Stomach (tissue), 9 donors: ENCODE results near the gene CSGALNACT2. TPM values are rescaled to one million over a fixed set of nuclear protein-coding genes. Genes with fewer than 3 reads are reported as not detected.
A peak's percentile ranks its signal among the peaks of the same experiment; 100 is the strongest.

Experiments used
- DNase-seq, 2 donors: peaks; one replicate each; pipeline versions ENCODE4 v3.0.0 to v3.0.0-alpha.2; 2013 to 2019
- H3K27ac ChIP-seq, 5 donors: fragments of 200-600 bp in 4 of 5; sonication (generic) in 4 of 5; one replicate each; pipeline ENCODE4 v1.5.1; 2013 to 2019; ENCODE audit warnings: mild to moderate bottlenecking in 1 of 5, moderate library complexity in 1 of 5
- H3K27me3 ChIP-seq, 3 donors: fragments of 200-600 bp; sonication (generic); one replicate each; pipeline ENCODE4 v1.5.1; 2017 to 2019; ENCODE audit warnings: mixed run types in 1 of 3
- H3K36me3 ChIP-seq, 4 donors: fragments of 200-600 bp; sonication (generic); 1 replicate in 3 of 4; 2 replicates in 1 of 4; pipeline ENCODE4 v1.5.1; 2016 to 2019
- H3K4me1 ChIP-seq, 4 donors: fragments of 200-600 bp; sonication (generic); one replicate each; pipeline ENCODE4 v1.5.1; 2016 to 2019
- H3K4me3 ChIP-seq, 4 donors: fragments of 200-600 bp; sonication (generic) in 3 of 4; one replicate each; pipeline ENCODE4 v1.5.1; 2016 to 2019; ENCODE audit warnings: mild to moderate bottlenecking in 1 of 4
- H3K9me3 ChIP-seq, 4 donors: fragments of 200-600 bp; sonication (generic); one replicate each; pipeline ENCODE4 v1.5.1; 2016 to 2019
- CTCF ChIP-seq, 7 experiments: fragments of 450-650 bp in 4 of 7; fragments of 200-600 bp in 3 of 7; sonication (generic) in 3 of 7; IDR thresholded peaks; one replicate each; pipeline ENCODE4 v1.5.1; 2016 to 2019; ENCODE audit warnings: antibody characterized with exemption in 7 of 7, control low read depth in 2 of 7, mild to moderate bottlenecking in 1 of 7
- EP300 ChIP-seq: sonication (generic); formaldehyde crosslinking; IDR thresholded peaks from one replicate; pipeline ENCODE4 v1.6.1; 2017; ENCODE audit warnings: antibody characterized with exemption
- POLR2A ChIP-seq, 4 donors: fragments of 450-650 bp; IDR thresholded peaks; one replicate each; pipeline ENCODE4 v1.6.1; 2016; ENCODE audit warnings: antibody characterized with exemption in 4 of 4, control low read depth in 2 of 4, mild to moderate bottlenecking in 1 of 4, moderate library complexity in 1 of 4
- POLR2AphosphoS5 ChIP-seq, 3 donors: sonication (generic); formaldehyde crosslinking; IDR thresholded peaks; one replicate each; pipeline ENCODE4 v1.6.1; 2016; ENCODE audit warnings: antibody characterized with exemption in 3 of 3
- WGBS, 5 donors: extraction: QIAGEN DNeasy Blood & Tissue Kit in 3 of 5; methylation state at CpG; one replicate each; pipeline versions ENCODE4 v1.1.5 to v1.1.7; 2013 to 2018; 5-methylcytosine and 5-hydroxymethylcytosine counted together
- intact Hi-C: fragments of 100-400 bp; cut with DNase I; formaldehyde crosslinking; loops from one replicate; pipeline ENCODE4 v1.15.1; 2023; ENCODE audit warnings: low total_unique reads
- polyA plus RNA-seq, 3 donors: library from polyadenylated mRNA; stranded (reverse); fragments of 200-250 nt; gene quantifications; one replicate each; pipeline ENCODE4 v1.2.3, GENCODE V29; 2013
- total RNA-seq, 5 donors: library from RNA; depleted of rRNA; stranded (reverse); fragments of >200 nt; gene quantifications; one replicate each; pipeline versions ENCODE4 v1.1.0 to v1.2.3, GENCODE V29; 2014 to 2016
- donor health status: healthy with polysubstance abuse.
- donor health status: Bipolar disorder and iron deficiency.
- donor health status: healthy.

The CSGALNACT2 gene
- total and polyA plus RNA-seq, 8 donors, result 2.0 to 30.1 (median 7.8) TPM

GRCh38 chr10:43203448-43204041 is 65.3 kb downstream of the CSGALNACT2 start:
- peak; percentile 23 to 24 for DNase-seq
- peaks cover 0 to 15% (median 0%) of the 10 kb centered on the region in 3 donors for H3K27me3 ChIP-seq
- TF ChIP-seq POLR2A (IDR thresholded peaks at IDR 0.05) (no peak), EP300 (no peak), CTCF (IDR thresholded peaks at IDR 0.05) (no peak), POLR2AphosphoS5 (IDR thresholded peaks at IDR 0.05) (no peak)

GRCh38 chr10:43204042-43204942 is 66.0 kb downstream of the CSGALNACT2 start:
- Histone ChIP-seq H3K27me3 (peaks cover 0 to 16% (median 0%) of the 10 kb centered on the region in 3 donors), H3K9me3 (no peaks in the 10 kb centered on the region), H3K36me3 (no peaks in the 10 kb centered on the region), H3K4me1 (peaks cover 12 to 21% (median 17%) of the 10 kb centered on the region in 4 donors), H3K4me3 (no peak overlapping the region), H3K27ac (no peak overlapping the region)
- intact Hi-C loops, result no loop called here
- no peak for TF ChIP-seq CTCF (IDR thresholded peaks at IDR 0.05)
- TF ChIP-seq EP300, result no peak
- TF ChIP-seq POLR2A (IDR thresholded peaks at IDR 0.05), result no peak
- no peak for TF ChIP-seq POLR2AphosphoS5 (IDR thresholded peaks at IDR 0.05)
- DNase-seq, result no peak
- 76 to 94% (median 80%) methylated on average over 11 to 14 of the region's 14 CpGs for WGBS, 5 donors

More at GRCh38 chr10:43203448-43204041, 65.3 kb downstream of the CSGALNACT2 start:
- no peaks in the 10 kb centered on the region for H3K9me3 ChIP-seq
- H3K27ac ChIP-seq, result peak overlapping the region in 1 of 5 donors; percentile 24
- H3K36me3 ChIP-seq, result peaks cover 0 to under 1% (median 0%) of the 10 kb centered on the region in 4 donors
- WGBS, 5 donors, result 52 to 63% (median 56%) methylated on average over 21 to 27 of the region's 27 CpGs
- intact Hi-C loops, result no loop called here
- H3K4me1 ChIP-seq, result peaks cover 12 to 21% (median 17%) of the 10 kb centered on the region in 4 donors
- peak overlapping the region; percentile 40 to 58 (median 49) for H3K4me3 ChIP-seq

- intact Hi-C loops, result no loop called here
- WGBS, 5 donors, result 55 to 63% (median 60%) methylated on average over 10 to 11 of the region's 11 CpGs
- peaks cover 0 to 16% (median 0%) of the 10 kb centered on the region in 3 donors for H3K27me3 ChIP-seq
- TF ChIP-seq POLR2A (IDR thresholded peaks at IDR 0.05) (no peak), CTCF (IDR thresholded peaks at IDR 0.05) (peak in 5 of 7 experiments; percentile 48 to 62 (median 55))
- H3K27ac ChIP-seq, result no peak overlapping the region
- H3K4me1 ChIP-seq, result peaks cover 12 to 21% (median 17%) of the 10 kb centered on the region in 4 donors
- H3K4me3 ChIP-seq, result no peak overlapping the region
- peak; percentile 49 to 79 for DNase-seq
- no peaks in the 10 kb centered on the region for H3K9me3 ChIP-seq
- no peaks in the 10 kb centered on the region for H3K36me3 ChIP-seq
Measured at GRCh38 chr10:43204943-43205671, 66.9 kb downstream of the CSGALNACT2 start.
